K562 (cell line): ENCODE results near the gene PRCP. TPM values are rescaled to one million over a fixed set of nuclear protein-coding genes. Genes with fewer than 3 reads are reported as not detected.

Source experiments
- ATAC-seq: fragments of 200-7000 bp; cut with Tn5 transposase; 3 replicates; pipeline ENCODE4 v1.9.1; 2020; ENCODE audit warnings: moderate library complexity
- BruUV-seq: library from RNA; stranded (reverse); fragments of 400-500 nt; replicated peaks from 2 replicates; lab custom pipeline; 2021; lab: Mats Ljungman, UMichigan
- CTCF ChIA-PET: fragments of 300-600 bp; formaldehyde crosslinking; extraction: SDS; loops from one replicate; lab custom pipeline; 2021; ENCODE audit warnings: low intra/inter-chr PET ratio; lab: Yijun Ruan, JAX
- POLR2A ChIA-PET: fragments of 300-600, 350-650 bp; sonication (Branson Sonifier 250); formaldehyde crosslinking; extraction: SDS; loops from one replicate; lab custom pipeline; 2021; ENCODE audit warnings: antibody characterized with exemption, inconsistent platforms; lab: Yijun Ruan, JAX
- DNase-seq, 4 experiments: peaks; one replicate each; pipeline versions ENCODE4 v3.0.0 to v3.0.0-alpha.2; 2011 to 2018; ENCODE audit warnings: low spot score in 3 of 4, mixed read lengths in 3 of 4; ENCODE audit errors: extremely low read depth in 1 of 4
- FAIRE-seq: peaks from 2 replicates; lab custom pipeline; 2011; peaks lifted over from hg19 to GRCh38; lab: Jason Lieb, UNC
- H2AFZ ChIP-seq: 2 replicates; pipeline ENCODE4 v1.6.0; 2011; ENCODE audit warnings: low read depth, low read length, control low read depth, inconsistent platforms
- H3K27ac ChIP-seq: fragments of 200-600 bp; 3 replicates; pipeline ENCODE4 v1.8.0; 2011; ENCODE audit warnings: low read depth, mild to moderate bottlenecking, control low read depth, inconsistent platforms, low read length, moderate library complexity, mixed read lengths; ENCODE audit errors: extremely low read depth
- H3K27me3 ChIP-seq, 2 experiments: fragments of 300-600 bp in 1 of 2; 2 replicates in 1 of 2; 3 replicates in 1 of 2; pipeline versions ENCODE4 v1.6.0 to v1.8.0; 2011; ENCODE audit warnings: inconsistent platforms in 2 of 2, low read length in 2 of 2, mild to moderate bottlenecking in 1 of 2, mixed read lengths in 1 of 2, moderate library complexity in 1 of 2; ENCODE audit not compliant: control insufficient read depth in 2 of 2, insufficient read depth in 2 of 2
- H3K36me3 ChIP-seq: fragments of 300-600 bp; 3 replicates; pipeline ENCODE4 v1.8.0; 2011; ENCODE audit warnings: mild to moderate bottlenecking, low read length, inconsistent platforms; ENCODE audit not compliant: control insufficient read depth, insufficient read depth
- H3K4me1 ChIP-seq, 2 experiments: fragments of 200-600 bp in 1 of 2; replicated peaks in 1 of 2; 2 replicates in 1 of 2; 3 replicates in 1 of 2; pipeline versions ENCODE4 v1.5.1 to v1.8.0; 2011; ENCODE audit warnings: inconsistent platforms in 2 of 2, low read length in 2 of 2, mild to moderate bottlenecking in 1 of 2, mixed read lengths in 1 of 2, moderate library complexity in 1 of 2; ENCODE audit not compliant: control insufficient read depth in 2 of 2, insufficient read depth in 2 of 2
- H3K4me2 ChIP-seq: 2 replicates; pipeline ENCODE4 v1.6.1; 2011; ENCODE audit warnings: low read length, control low read depth, inconsistent platforms, mixed read lengths; ENCODE audit not compliant: insufficient read depth
- H3K4me3 ChIP-seq: fragments of 200-600 bp; sonication (generic), shearing (Covaris generic); 2 replicates; pipeline ENCODE4 v1.5.1; 2016; ENCODE audit warnings: control low read depth, inconsistent platforms
- H3K79me2 ChIP-seq: fragments of 200-600 bp; 3 replicates; pipeline ENCODE4 v1.8.0; 2011; ENCODE audit warnings: low read length, inconsistent platforms; ENCODE audit not compliant: control insufficient read depth, insufficient read depth
- H3K9ac ChIP-seq, 2 experiments: 2 replicates each; pipeline versions ENCODE4 v1.6.0 to v1.6.1; 2011; ENCODE audit warnings: low read depth in 2 of 2, low read length in 2 of 2, control low read depth in 1 of 2, inconsistent platforms in 1 of 2, mild to moderate bottlenecking in 1 of 2, mixed read lengths in 1 of 2; ENCODE audit not compliant: insufficient read depth in 1 of 2
- H3K9me1 ChIP-seq: one replicate; pipeline ENCODE4 v1.6.0; 2011; ENCODE audit warnings: inconsistent platforms, mild to moderate bottlenecking, low read length, moderate library complexity; ENCODE audit not compliant: control insufficient read depth, insufficient read depth
- H3K9me3 ChIP-seq: replicated peaks from 2 replicates; pipeline ENCODE4 v1.5.1; 2011; ENCODE audit warnings: low read depth, low read length, inconsistent platforms; ENCODE audit not compliant: control insufficient read depth, insufficient read depth
- H4K20me1 ChIP-seq: replicated peaks from 2 replicates; pipeline ENCODE4 v1.6.1; 2011; ENCODE audit warnings: low read length, inconsistent platforms, mixed read lengths; ENCODE audit not compliant: control insufficient read depth, insufficient read depth
- CREM ChIP-seq: IDR thresholded peaks from 2 replicates; pipeline ENCODE4 v1.6.1; 2014; ENCODE audit warnings: antibody characterized with exemption, low read depth
- CTCF ChIP-seq, 3 experiments: IDR thresholded peaks in 2 of 3; conservative IDR thresholded peaks in 1 of 3; 2 replicates each; pipeline ENCODE4 v1.5.1; 2011 to 2012; ENCODE audit warnings: low read length in 3 of 3, mild to moderate bottlenecking in 3 of 3, control low read depth in 2 of 3, improper control_type of control experiment in 1 of 3, inconsistent platforms in 1 of 3, low read depth in 1 of 3, mixed read lengths in 1 of 3, moderate library complexity in 1 of 3; ENCODE audit not compliant: insufficient read depth in 2 of 3
- GATAD2A ChIP-seq: fragments of 450-650 bp; IDR thresholded peaks from 2 replicates; pipeline ENCODE4 v1.6.1; 2017
- HES1 ChIP-seq: fragments of 450-650 bp; IDR thresholded peaks from 2 replicates; pipeline ENCODE4 v1.6.1; 2016; ENCODE audit warnings: low read depth, mild to moderate bottlenecking, moderate library complexity
- NFE2L1 ChIP-seq: fragments of 450-650 bp; IDR thresholded peaks from 2 replicates; pipeline ENCODE4 v1.6.1; 2016; ENCODE audit warnings: missing genetic modification characterization, low read depth, mild to moderate bottlenecking, missing compliant biosample characterization, moderate library complexity, borderline replicate concordance
- PYGO2 ChIP-seq: fragments of 450-650 bp; IDR thresholded peaks from 2 replicates; pipeline ENCODE4 v1.6.1; 2016; ENCODE audit warnings: mild to moderate bottlenecking, missing genetic modification characterization, moderate library complexity, missing compliant biosample characterization
- RBM25 ChIP-seq: fragments of 200-400 bp; formaldehyde crosslinking; IDR thresholded peaks from 2 replicates; pipeline ENCODE4 v1.6.1; 2018; ENCODE audit warnings: low read length, low read depth, moderate library complexity; ENCODE audit not compliant: severe bottlenecking
- SLC30A9 ChIP-seq: fragments of 250-450 bp; sonication (Bioruptor Pico); IDR thresholded peaks from 2 replicates; pipeline ENCODE4 v1.8.0; 2022; ENCODE audit warnings: mild to moderate bottlenecking, moderate library complexity
- ZNF146 ChIP-seq: IDR thresholded peaks from one replicate; pipeline ENCODE4 v1.6.1; 2018; ENCODE audit warnings: missing compliant biosample characterization; ENCODE audit not compliant: unreplicated experiment
- ZNF212 ChIP-seq: fragments of 450-650 bp; formaldehyde crosslinking; IDR thresholded peaks from 2 replicates; pipeline ENCODE4 v1.4.0; 2020; ENCODE audit warnings: mild to moderate bottlenecking
- ZNF740 ChIP-seq, 3 experiments: fragments of 200-800 bp in 1 of 3; sonication (Bioruptor generic) in 1 of 3; sonication (generic) in 1 of 3; formaldehyde crosslinking in 1 of 3; IDR thresholded peaks; 2 replicates each; pipeline versions ENCODE4 v1.6.1 to v1.8.0; 2016 to 2022; ENCODE audit warnings: mild to moderate bottlenecking in 2 of 3, missing compliant biosample characterization in 2 of 3, missing genetic modification characterization in 2 of 3, missing genetic modification reagents in 1 of 3
- WGBS: fragments of 100-300 bp; shearing (Covaris generic); methylation state at CpG from one replicate; pipeline ENCODE4 v1.1.6; 2016; ENCODE audit warnings: low coverage, mixed read lengths; ENCODE audit not compliant: insufficient coverage; ENCODE audit errors: missing lambda C conversion rate; 5-methylcytosine and 5-hydroxymethylcytosine counted together
- in situ Hi-C: fragments of 300-500 bp; cut with MboI; formaldehyde crosslinking; loops from 4 replicates; pipeline ENCODE4 v1.15.0; 2018; ENCODE audit warnings: inconsistent platforms, mixed read lengths
- intact Hi-C: fragments of 100-400 bp; cut with micrococcal nuclease; formaldehyde crosslinking; loops from 2 replicates; pipeline ENCODE4 v1.14.2; 2022
- polyA plus RNA-seq, 8 experiments: library from polyadenylated mRNA; depleted of rRNA in 4 of 8; stranded (reverse) in 5 of 8; unstranded in 3 of 8; fragments of >200 nt; fragmentation: Nextera tagmentation in 2 of 8; fragmentation: Illumina TruSeq in 1 of 8; extraction: Ambion mirVana in 2 of 8; extraction: Trizol in 1 of 8; gene quantifications; 2 replicates each; pipeline versions ENCODE4 v1.2.1 to v1.2.3, GENCODE V29; 2011 to 2014; ENCODE audit warnings: inconsistent platforms in 1 of 8, missing spikeins in 1 of 8
- total RNA-seq, 7 experiments: library from RNA; depleted of rRNA in 6 of 7; stranded (reverse); fragments of >200 nt in 6 of 7; fragmentation: Illumina TruSeq in 2 of 7; extraction: Trizol in 2 of 7; gene quantifications; 2 replicates each; pipeline versions ENCODE4 v1.2.1 to v1.2.3, GENCODE V29; 2011 to 2021; ENCODE audit warnings: low replicate concordance in 1 of 7
- TF ChIP-seq, protein P1 (sequence below): sonication (generic); formaldehyde crosslinking; IDR thresholded peaks from 2 replicates; pipeline ENCODE4 v1.4.0; 2020; ENCODE audit warnings: mild to moderate bottlenecking, missing genetic modification reagents

PRCP gene
- total and polyA plus RNA-seq, 9 of the 15 experiments (the other 6 are each of a cell fraction or from before 2014, with no cell fraction given) = 9.5 to 43.1 (median 23.2) TPM

DNA sequence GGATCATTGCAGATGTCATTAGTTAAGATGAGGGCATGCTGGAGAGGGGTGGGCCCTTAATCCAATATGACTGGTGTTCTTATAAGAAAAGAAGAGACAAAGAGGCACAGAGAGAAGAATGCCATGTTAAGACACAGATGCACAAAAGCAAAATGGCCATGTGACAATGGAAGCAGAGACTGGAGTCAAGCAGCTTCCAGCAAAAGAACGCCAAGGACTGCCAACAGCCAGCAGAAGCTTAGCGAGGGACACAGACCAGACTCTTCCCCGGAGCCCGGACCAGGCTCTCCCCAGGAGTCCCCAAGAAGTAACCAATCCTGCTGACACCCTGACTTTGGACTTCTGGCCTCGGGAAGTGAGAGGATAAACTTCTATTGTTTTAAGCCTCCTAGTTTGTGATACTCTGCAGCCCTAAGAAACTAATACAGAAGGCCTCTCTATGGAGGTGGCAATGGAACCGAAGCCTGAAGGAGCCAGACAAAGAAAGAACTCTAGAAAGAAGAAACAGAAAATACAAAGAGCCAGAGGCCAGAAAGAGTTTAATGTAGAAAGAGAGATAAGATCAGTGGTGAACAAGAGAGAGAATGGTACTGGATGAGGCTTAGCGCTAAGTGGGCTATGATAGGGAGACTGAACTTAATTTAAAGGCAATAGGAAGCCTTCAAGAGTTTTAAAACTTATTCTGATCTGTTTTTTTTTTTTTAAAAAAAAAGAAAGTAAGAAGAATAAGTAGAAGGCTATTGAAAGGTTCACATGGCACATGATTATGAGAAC, 27.7 kb downstream of the PRCP start:
- Histone ChIP-seq H3K27me3 (no peaks in the 10 kb centered on the region), H3K4me1 (no peaks in the 10 kb centered on the region), H3K36me3 (no peaks in the 10 kb centered on the region), H3K9me1 (no peaks in the 10 kb centered on the region), H3K9me3 (no peaks in the 10 kb centered on the region), H2AFZ (no peak overlapping the region), H3K4me2 (no peak overlapping the region), H3K4me3 (no peak overlapping the region), H4K20me1 (no peaks in the 10 kb centered on the region), H3K9ac (no peak overlapping the region), H3K79me2 (no peaks in the 10 kb centered on the region), H3K27ac (no peak overlapping the region)
- FAIRE-seq = no peak
- WGBS = 44% methylated on average over 7 of the region's 7 CpGs
- POLR2A ChIA-PET = interaction anchor here (0.6 to 1.2 kb wide), 3 partner anchors 71 to 865 kb away, joined by 3 to 4 read pairs (median 3); no protein-coding TSS in a partner anchor
- TF ChIP-seq GATAD2A (no peak), HES1 (no peak), RBM25 (no peak), ZNF740 (CRISPR knock-in tag; IDR thresholded peaks at IDR 0.05) (no peak), ZNF740 (tag; IDR thresholded peaks at IDR 0.05) (no peak), ZNF212 (CRISPR knock-in tag) (no peak), SLC30A9 (CRISPR knock-in tag) (no peak), CREM (no peak), NFE2L1 (no peak), PYGO2 (no peak), ZNF146 (CRISPR knock-in tag) (no peak), CTCF (IDR thresholded peaks at IDR 0.05 in 2 of 3, conservative IDR thresholded peaks at IDR 0.05 in 1 of 3; ENCODE audit: insufficient read depth in 2 of 3, low read depth in 1 of 3, low read length in 3 of 3) (no peak)
- TF ChIP-seq, protein P1, sequence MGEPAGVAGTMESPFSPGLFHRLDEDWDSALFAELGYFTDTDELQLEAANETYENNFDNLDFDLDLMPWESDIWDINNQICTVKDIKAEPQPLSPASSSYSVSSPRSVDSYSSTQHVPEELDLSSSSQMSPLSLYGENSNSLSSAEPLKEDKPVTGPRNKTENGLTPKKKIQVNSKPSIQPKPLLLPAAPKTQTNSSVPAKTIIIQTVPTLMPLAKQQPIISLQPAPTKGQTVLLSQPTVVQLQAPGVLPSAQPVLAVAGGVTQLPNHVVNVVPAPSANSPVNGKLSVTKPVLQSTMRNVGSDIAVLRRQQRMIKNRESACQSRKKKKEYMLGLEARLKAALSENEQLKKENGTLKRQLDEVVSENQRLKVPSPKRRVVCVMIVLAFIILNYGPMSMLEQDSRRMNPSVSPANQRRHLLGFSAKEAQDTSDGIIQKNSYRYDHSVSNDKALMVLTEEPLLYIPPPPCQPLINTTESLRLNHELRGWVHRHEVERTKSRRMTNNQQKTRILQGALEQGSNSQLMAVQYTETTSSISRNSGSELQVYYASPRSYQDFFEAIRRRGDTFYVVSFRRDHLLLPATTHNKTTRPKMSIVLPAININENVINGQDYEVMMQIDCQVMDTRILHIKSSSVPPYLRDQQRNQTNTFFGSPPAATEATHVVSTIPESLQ = no peak
- peak; percentile 56; the same call in 2 of the 3 replicates for ATAC-seq
- intact Hi-C loops = no loop called here
- in situ Hi-C loops = loop anchor here (25.0 kb wide), 1 partner anchor 940 kb away; no protein-coding TSS in a partner anchor
- CTCF ChIA-PET = no interaction called here
- DNase-seq = no peak
- BruUV-seq = no TSS peak
